SK-N-SH treated with all-trans-retinoic acid at 6 μM for 48 hours (cell line): ENCODE data around the gene DOK1.

Source experiments
- ATAC-seq: fragments of 200-7000 bp; cut with Tn5 transposase; 3 replicates; pipeline ENCODE4 v1.9.1; 2020; ENCODE audit warnings: mild to moderate bottlenecking, moderate library complexity
- ARNTL ChIP-seq: fragments of 450-650 bp; formaldehyde crosslinking; IDR thresholded peaks from 2 replicates; pipeline ENCODE4 v1.5.0; 2020; ENCODE audit warnings: low read depth, mild to moderate bottlenecking, moderate library complexity, borderline replicate concordance
- BACH2 ChIP-seq: fragments of 250-450 bp; sonication (Bioruptor Pico); IDR thresholded peaks from 2 replicates; pipeline ENCODE4 v1.9.0; 2021; ENCODE audit warnings: mild to moderate bottlenecking, borderline replicate concordance
- CSDC2 ChIP-seq: fragments of 250-450 bp; sonication (Bioruptor Pico); IDR thresholded peaks from 2 replicates; pipeline ENCODE4 v1.5.0; 2020; ENCODE audit warnings: mild to moderate bottlenecking, moderate library complexity
- ESRRG ChIP-seq: fragments of 250-450 bp; sonication (Bioruptor Pico); IDR thresholded peaks from 2 replicates; pipeline ENCODE4 v1.6.1; 2021; ENCODE audit warnings: mild to moderate bottlenecking
- GLIS3 ChIP-seq: fragments of 250-450 bp; sonication (Bioruptor Pico); IDR thresholded peaks from 2 replicates; pipeline ENCODE4 v1.5.0; 2020; ENCODE audit warnings: mild to moderate bottlenecking, moderate library complexity
- ISL1 ChIP-seq: fragments of 250-450 bp; sonication (Bioruptor Pico); IDR thresholded peaks from 2 replicates; pipeline ENCODE4 v2.1.2; 2022; ENCODE audit warnings: mild to moderate bottlenecking, moderate library complexity
- OSR1 ChIP-seq: fragments of 250-450 bp; sonication (Bioruptor Pico); IDR thresholded peaks from 2 replicates; pipeline ENCODE4 v1.8.0; 2022; ENCODE audit warnings: moderate library complexity, mild to moderate bottlenecking, inconsistent platforms
- PPARA ChIP-seq: fragments of 250-450 bp; sonication (Bioruptor Pico); IDR thresholded peaks from 2 replicates; pipeline ENCODE4 v1.5.0; 2020; ENCODE audit warnings: mild to moderate bottlenecking, borderline replicate concordance
- RARB ChIP-seq: fragments of 250-450 bp; sonication (Bioruptor Pico); IDR thresholded peaks from 2 replicates; pipeline ENCODE4 v1.8.0; 2021; ENCODE audit warnings: mild to moderate bottlenecking, moderate library complexity
- SNAI2 ChIP-seq: fragments of 250-450 bp; sonication (Bioruptor Pico); IDR thresholded peaks from 2 replicates; pipeline ENCODE4 v1.5.0; 2020; ENCODE audit warnings: mild to moderate bottlenecking, moderate library complexity
- TCF4 ChIP-seq: fragments of 250-450 bp; sonication (Bioruptor Pico); IDR thresholded peaks from 2 replicates; pipeline ENCODE4 v1.8.0; 2021; ENCODE audit warnings: mild to moderate bottlenecking, moderate library complexity, borderline replicate concordance
- TOX ChIP-seq: fragments of 250-450 bp; sonication (Bioruptor Pico); IDR thresholded peaks from 2 replicates; pipeline ENCODE4 v1.8.0; 2021; ENCODE audit warnings: mild to moderate bottlenecking, moderate library complexity, borderline replicate concordance
- ZC3H10 ChIP-seq: fragments of 250-450 bp; sonication (Bioruptor Pico); IDR thresholded peaks from 2 replicates; pipeline ENCODE4 v1.5.1; 2021; ENCODE audit warnings: mild to moderate bottlenecking, moderate library complexity
- ZFP3 ChIP-seq: fragments of 250-450 bp; sonication (Bioruptor Pico); IDR thresholded peaks from 2 replicates; pipeline ENCODE4 v1.5.0; 2020; ENCODE audit warnings: mild to moderate bottlenecking, moderate library complexity
- ZFP30 ChIP-seq: fragments of 450-650 bp; formaldehyde crosslinking; IDR thresholded peaks from 2 replicates; pipeline ENCODE4 v1.5.0; 2022; ENCODE audit warnings: mild to moderate bottlenecking, moderate library complexity
- ZNF70 ChIP-seq: fragments of 450-650 bp; formaldehyde crosslinking; IDR thresholded peaks from 2 replicates; pipeline ENCODE4 v1.5.0; 2020; ENCODE audit warnings: mild to moderate bottlenecking, moderate library complexity
- ZNF8 ChIP-seq: fragments of 450-650 bp; formaldehyde crosslinking; IDR thresholded peaks from 2 replicates; pipeline ENCODE4 v1.5.0; 2020; ENCODE audit warnings: mild to moderate bottlenecking, moderate library complexity
- TF ChIP-seq, protein P1 (sequence below): fragments of 250-450 bp; sonication (Bioruptor Pico); IDR thresholded peaks from 2 replicates; pipeline ENCODE4 v1.5.1; 2021; ENCODE audit warnings: mild to moderate bottlenecking, moderate library complexity
- TF ChIP-seq, protein P2 (sequence below): fragments of 250-450 bp; sonication (Bioruptor Pico); IDR thresholded peaks from 2 replicates; pipeline ENCODE4 v1.8.0; 2020; ENCODE audit warnings: mild to moderate bottlenecking, moderate library complexity, borderline replicate concordance
- TF ChIP-seq, protein P3 (sequence below): fragments of 250-450 bp; sonication (Bioruptor Pico); IDR thresholded peaks from 2 replicates; pipeline ENCODE4 v1.5.0; 2020; ENCODE audit warnings: mild to moderate bottlenecking, moderate library complexity
- TF ChIP-seq, protein P4 (sequence below): fragments of 250-450 bp; sonication (Bioruptor Pico); IDR thresholded peaks from 2 replicates; pipeline ENCODE4 v1.8.0; 2021; ENCODE audit warnings: low read depth, mild to moderate bottlenecking, moderate library complexity, borderline replicate concordance
- TF ChIP-seq, protein P5 (sequence below): fragments of 250-450 bp; sonication (Bioruptor Pico); IDR thresholded peaks from 2 replicates; pipeline ENCODE4 v1.5.1; 2020; ENCODE audit warnings: low read depth, mild to moderate bottlenecking, moderate library complexity

DOK1 gene

DNA sequence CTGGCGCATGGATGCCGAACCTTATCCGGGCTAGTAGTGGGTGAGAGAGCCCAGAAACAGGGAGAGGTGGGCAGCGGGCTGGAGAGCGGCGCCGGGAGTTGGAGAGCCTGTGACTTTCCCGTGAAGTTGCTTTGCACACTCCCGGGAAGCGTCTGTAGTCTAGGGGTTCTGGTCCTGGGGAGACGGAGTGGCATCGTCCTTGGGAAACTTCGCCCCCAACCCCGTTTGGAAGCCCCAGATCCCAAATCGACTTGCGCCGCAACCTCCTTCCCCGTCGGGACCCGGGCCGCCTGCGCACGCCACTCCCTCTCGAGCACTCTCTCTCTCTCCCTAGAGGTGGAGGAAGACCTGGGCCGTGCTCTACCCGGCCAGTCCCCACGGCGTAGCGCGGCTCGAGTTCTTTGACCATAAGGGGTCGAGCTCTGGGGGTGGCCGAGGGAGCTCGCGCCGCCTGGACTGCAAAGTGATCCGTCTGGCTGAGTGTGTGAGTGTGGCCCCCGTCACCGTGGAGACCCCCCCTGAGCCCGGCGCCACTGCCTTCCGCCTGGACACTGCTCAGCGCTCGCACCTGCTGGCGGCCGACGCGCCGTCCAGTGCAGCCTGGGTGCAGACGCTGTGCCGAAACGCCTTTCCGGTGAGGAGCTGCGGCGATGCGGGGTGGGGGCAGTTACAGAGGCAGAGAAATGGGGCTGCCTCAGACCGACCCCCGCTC, 456 bp downstream of the DOK1 start:
- TF ChIP-seq OSR1 (CRISPR knock-in tag) (no peak), TCF4 (no peak), ZNF70 (CRISPR knock-in tag) (no peak), PPARA (CRISPR knock-in tag) (no peak), ARNTL (CRISPR knock-in tag) (no peak), ZFP30 (no peak), ISL1 (CRISPR knock-in tag) (no peak), ZC3H10 (no peak), BACH2 (no peak), TOX (CRISPR knock-in tag) (no peak), ZFP3 (CRISPR knock-in tag) (no peak), RARB (CRISPR knock-in tag) (no peak), ESRRG (CRISPR knock-in tag) (no peak)
- TF ChIP-seq, protein P1, sequence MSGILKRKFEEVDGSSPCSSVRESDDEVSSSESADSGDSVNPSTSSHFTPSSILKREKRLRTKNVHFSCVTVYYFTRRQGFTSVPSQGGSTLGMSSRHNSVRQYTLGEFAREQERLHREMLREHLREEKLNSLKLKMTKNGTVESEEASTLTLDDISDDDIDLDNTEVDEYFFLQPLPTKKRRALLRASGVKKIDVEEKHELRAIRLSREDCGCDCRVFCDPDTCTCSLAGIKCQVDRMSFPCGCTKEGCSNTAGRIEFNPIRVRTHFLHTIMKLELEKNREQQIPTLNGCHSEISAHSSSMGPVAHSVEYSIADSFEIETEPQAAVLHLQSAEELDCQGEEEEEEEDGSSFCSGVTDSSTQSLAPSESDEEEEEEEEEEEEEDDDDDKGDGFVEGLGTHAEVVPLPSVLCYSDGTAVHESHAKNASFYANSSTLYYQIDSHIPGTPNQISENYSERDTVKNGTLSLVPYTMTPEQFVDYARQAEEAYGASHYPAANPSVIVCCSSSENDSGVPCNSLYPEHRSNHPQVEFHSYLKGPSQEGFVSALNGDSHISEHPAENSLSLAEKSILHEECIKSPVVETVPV (CRISPR knock-in tag), result no peak
- TF ChIP-seq, protein P2, sequence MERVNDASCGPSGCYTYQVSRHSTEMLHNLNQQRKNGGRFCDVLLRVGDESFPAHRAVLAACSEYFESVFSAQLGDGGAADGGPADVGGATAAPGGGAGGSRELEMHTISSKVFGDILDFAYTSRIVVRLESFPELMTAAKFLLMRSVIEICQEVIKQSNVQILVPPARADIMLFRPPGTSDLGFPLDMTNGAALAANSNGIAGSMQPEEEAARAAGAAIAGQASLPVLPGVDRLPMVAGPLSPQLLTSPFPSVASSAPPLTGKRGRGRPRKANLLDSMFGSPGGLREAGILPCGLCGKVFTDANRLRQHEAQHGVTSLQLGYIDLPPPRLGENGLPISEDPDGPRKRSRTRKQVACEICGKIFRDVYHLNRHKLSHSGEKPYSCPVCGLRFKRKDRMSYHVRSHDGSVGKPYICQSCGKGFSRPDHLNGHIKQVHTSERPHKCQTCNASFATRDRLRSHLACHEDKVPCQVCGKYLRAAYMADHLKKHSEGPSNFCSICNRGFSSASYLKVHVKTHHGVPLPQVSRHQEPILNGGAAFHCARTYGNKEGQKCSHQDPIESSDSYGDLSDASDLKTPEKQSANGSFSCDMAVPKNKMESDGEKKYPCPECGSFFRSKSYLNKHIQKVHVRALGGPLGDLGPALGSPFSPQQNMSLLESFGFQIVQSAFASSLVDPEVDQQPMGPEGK (CRISPR knock-in tag), result no peak
- TF ChIP-seq, protein P3, sequence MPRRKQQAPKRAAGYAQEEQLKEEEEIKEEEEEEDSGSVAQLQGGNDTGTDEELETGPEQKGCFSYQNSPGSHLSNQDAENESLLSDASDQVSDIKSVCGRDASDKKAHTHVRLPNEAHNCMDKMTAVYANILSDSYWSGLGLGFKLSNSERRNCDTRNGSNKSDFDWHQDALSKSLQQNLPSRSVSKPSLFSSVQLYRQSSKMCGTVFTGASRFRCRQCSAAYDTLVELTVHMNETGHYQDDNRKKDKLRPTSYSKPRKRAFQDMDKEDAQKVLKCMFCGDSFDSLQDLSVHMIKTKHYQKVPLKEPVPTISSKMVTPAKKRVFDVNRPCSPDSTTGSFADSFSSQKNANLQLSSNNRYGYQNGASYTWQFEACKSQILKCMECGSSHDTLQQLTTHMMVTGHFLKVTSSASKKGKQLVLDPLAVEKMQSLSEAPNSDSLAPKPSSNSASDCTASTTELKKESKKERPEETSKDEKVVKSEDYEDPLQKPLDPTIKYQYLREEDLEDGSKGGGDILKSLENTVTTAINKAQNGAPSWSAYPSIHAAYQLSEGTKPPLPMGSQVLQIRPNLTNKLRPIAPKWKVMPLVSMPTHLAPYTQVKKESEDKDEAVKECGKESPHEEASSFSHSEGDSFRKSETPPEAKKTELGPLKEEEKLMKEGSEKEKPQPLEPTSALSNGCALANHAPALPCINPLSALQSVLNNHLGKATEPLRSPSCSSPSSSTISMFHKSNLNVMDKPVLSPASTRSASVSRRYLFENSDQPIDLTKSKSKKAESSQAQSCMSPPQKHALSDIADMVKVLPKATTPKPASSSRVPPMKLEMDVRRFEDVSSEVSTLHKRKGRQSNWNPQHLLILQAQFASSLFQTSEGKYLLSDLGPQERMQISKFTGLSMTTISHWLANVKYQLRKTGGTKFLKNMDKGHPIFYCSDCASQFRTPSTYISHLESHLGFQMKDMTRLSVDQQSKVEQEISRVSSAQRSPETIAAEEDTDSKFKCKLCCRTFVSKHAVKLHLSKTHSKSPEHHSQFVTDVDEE, result no peak
- peak; percentile 42 for ATAC-seq

DNA sequence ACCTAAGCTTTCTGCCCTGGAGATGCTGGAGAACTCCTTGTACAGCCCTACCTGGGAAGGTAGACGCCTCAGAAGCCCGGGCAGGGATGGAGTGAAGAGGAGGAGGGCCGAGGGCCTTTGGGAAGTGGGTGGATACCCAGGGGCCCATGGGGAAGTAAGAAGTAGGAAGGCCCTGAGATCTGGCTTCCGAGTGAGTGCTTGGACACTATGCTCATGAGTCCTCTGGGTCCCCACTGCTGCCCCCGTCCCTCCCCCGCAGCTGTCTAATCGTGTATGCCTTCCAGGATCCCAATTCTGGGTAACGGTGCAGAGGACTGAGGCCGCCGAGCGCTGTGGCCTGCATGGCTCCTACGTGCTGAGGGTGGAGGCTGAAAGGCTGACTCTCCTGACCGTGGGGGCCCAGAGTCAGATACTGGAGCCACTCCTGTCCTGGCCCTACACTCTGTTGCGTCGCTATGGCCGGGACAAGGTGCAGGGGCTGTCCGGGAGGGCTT, 1.1 kb downstream of the DOK1 start:
- TF ChIP-seq ESRRG (CRISPR knock-in tag), result no peak
- TF ChIP-seq ARNTL (CRISPR knock-in tag), result no peak
- no peak for TF ChIP-seq TCF4
- TF ChIP-seq ZNF70 (CRISPR knock-in tag), result no peak
- TF ChIP-seq PPARA (CRISPR knock-in tag), result no peak
- TF ChIP-seq ZC3H10, result no peak
- no peak for TF ChIP-seq RARB (CRISPR knock-in tag)
- no peak for TF ChIP-seq BACH2
- TF ChIP-seq SNAI2 (CRISPR knock-in tag), result no peak
- TF ChIP-seq OSR1 (CRISPR knock-in tag), result no peak
- no peak for TF ChIP-seq CSDC2 (CRISPR knock-in tag)
- TF ChIP-seq, protein P4, sequence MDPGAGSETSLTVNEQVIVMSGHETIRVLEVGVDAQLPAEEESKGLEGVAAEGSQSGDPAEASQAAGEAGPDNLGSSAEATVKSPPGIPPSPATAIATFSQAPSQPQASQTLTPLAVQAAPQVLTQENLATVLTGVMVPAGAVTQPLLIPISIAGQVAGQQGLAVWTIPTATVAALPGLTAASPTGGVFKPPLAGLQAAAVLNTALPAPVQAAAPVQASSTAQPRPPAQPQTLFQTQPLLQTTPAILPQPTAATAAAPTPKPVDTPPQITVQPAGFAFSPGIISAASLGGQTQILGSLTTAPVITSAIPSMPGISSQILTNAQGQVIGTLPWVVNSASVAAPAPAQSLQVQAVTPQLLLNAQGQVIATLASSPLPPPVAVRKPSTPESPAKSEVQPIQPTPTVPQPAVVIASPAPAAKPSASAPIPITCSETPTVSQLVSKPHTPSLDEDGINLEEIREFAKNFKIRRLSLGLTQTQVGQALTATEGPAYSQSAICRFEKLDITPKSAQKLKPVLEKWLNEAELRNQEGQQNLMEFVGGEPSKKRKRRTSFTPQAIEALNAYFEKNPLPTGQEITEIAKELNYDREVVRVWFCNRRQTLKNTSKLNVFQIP (CRISPR knock-in tag), result no peak
- TF ChIP-seq GLIS3 (CRISPR knock-in tag), result no peak
- no peak for TF ChIP-seq TOX (CRISPR knock-in tag)
- TF ChIP-seq, protein P5, sequence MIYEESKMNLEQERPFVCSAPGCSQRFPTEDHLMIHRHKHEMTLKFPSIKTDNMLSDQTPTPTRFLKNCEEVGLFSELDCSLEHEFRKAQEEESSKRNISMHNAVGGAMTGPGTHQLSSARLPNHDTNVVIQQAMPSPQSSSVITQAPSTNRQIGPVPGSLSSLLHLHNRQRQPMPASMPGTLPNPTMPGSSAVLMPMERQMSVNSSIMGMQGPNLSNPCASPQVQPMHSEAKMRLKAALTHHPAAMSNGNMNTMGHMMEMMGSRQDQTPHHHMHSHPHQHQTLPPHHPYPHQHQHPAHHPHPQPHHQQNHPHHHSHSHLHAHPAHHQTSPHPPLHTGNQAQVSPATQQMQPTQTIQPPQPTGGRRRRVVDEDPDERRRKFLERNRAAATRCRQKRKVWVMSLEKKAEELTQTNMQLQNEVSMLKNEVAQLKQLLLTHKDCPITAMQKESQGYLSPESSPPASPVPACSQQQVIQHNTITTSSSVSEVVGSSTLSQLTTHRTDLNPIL (CRISPR knock-in tag), result no peak
- TF ChIP-seq, protein P2 (CRISPR knock-in tag), result no peak
- no peak for TF ChIP-seq ZNF8 (CRISPR knock-in tag)
- TF ChIP-seq, protein P3, result no peak
- TF ChIP-seq, all 23 proteins: peak for 0
- ATAC-seq, result no peak
